T-helper 17 cell (primary cell): ENCODE data around the gene PTMA. TPM values are rescaled to one million over a fixed set of nuclear protein-coding genes. Genes with fewer than 3 reads are reported as not detected.
"Not testable (repeated sequence)": the region's sequence is repeated elsewhere in the genome, so short reads cannot be mapped to it uniquely, and the experiment has no call there.

Experiments used
- ATAC-seq: fragments of 150-1000 bp; cut with Tn5 transposase; 2 replicates; pipeline ENCODE4 v1.10.0; 2021; ENCODE audit warnings: mild to moderate bottlenecking, moderate library complexity
- DNase-seq, 3 donors: peaks; one replicate each; pipeline versions ENCODE4 v3.0.0 to v3.0.0-alpha.2; 2020 to 2021
- H3K9me3 ChIP-seq: one replicate; pipeline ENCODE4 v1.7.0; 2013; ENCODE audit warnings: low read length, mild to moderate bottlenecking; ENCODE audit not compliant: control insufficient read depth, poor library complexity, severe bottlenecking
- H3K27ac Mint-ChIP-seq: one replicate; pipeline ENCODE4 v1.8.0; 2022; ENCODE audit warnings: mild to moderate bottlenecking, moderate library complexity, mixed read lengths
- H3K27me3 Mint-ChIP-seq: one replicate; pipeline ENCODE4 v1.8.0; 2022; ENCODE audit warnings: mixed read lengths
- H3K36me3 Mint-ChIP-seq: one replicate; pipeline ENCODE4 v1.8.0; 2022; ENCODE audit warnings: low read depth, mixed read lengths
- H3K4me1 Mint-ChIP-seq: one replicate; pipeline ENCODE4 v1.8.0; 2022; ENCODE audit warnings: mild to moderate bottlenecking, mixed read lengths
- H3K4me3 Mint-ChIP-seq: one replicate; pipeline ENCODE4 v1.8.0; 2022; ENCODE audit warnings: mild to moderate bottlenecking, moderate library complexity, mixed read lengths
- total RNA-seq, 4 donors: library from RNA in 2 of 4; stranded (reverse) in 2 of 4; gene quantifications; one replicate each; pipeline ENCODE4 v1.2.3 and lab custom pipeline; 2022 to 2026

Gene PTMA
- total RNA-seq, result 1,000 to 10,000 TPM; 1,121 to 1,256 TPM
- 1,036 to 1,244 reads per million in 2 donors for total RNA-seq (lab: John Stamatoyannopoulos, UW)

- Mint-ChIP-seq H3K4me3 (peak within 1 kb of the TSS; percentile 96), H3K27ac (peak within 1 kb of the TSS; percentile 100), H3K36me3 (peaks cover 11% of the 10 kb centered on the region), H3K27me3 (no peaks in the 10 kb centered on the region), H3K4me1 (peaks cover 20% of the 10 kb centered on the region)
- ATAC-seq (peak; percentile 72), DNase-seq (peak; percentile 97 to 99 (median 99))
- H3K9me3 ChIP-seq, result no peaks in the 10 kb centered on the region
These were observed at the start of gene PTMA for GRCh38 chr2:231707927-231708772. Gene PTMA (plus strand): TSS chr2:231708525. CDS start chr2:231708707, 182 bp downstream.

- H3K4me1 Mint-ChIP-seq, H3K9me3 ChIP-seq, ATAC-seq, H3K27me3 Mint-ChIP-seq, H3K36me3 Mint-ChIP-seq, H3K4me3 Mint-ChIP-seq, H3K27ac Mint-ChIP-seq, DNase-seq: not testable (repeated sequence)
These were observed 48.3 kb upstream of the PTMA start for GRCh38 chr2:231660073-231660472.

GRCh38 chr2:231660860-231661259, 47.5 kb upstream of the PTMA start:
- DNase-seq (no peak), ATAC-seq (no peak)
- Mint-ChIP-seq H3K4me1 (peaks cover 3% of the 10 kb centered on the region), H3K27ac (peak overlapping the region; percentile 82), H3K27me3 (no peaks in the 10 kb centered on the region), H3K4me3 (peak overlapping the region; percentile 21), H3K36me3 (no peaks in the 10 kb centered on the region)
- H3K9me3 ChIP-seq, result no peaks in the 10 kb centered on the region

GRCh38 chr2:231661422-231662027, 46.8 kb upstream of the PTMA start:
- ATAC-seq (no peak), DNase-seq (no peak)
- Mint-ChIP-seq H3K4me3 (peak overlapping the region; percentile 56), H3K4me1 (peaks cover 3% of the 10 kb centered on the region), H3K27me3 (no peaks in the 10 kb centered on the region), H3K36me3 (no peaks in the 10 kb centered on the region), H3K27ac (peak overlapping the region; percentile 82)
- H3K9me3 ChIP-seq, result no peaks in the 10 kb centered on the region

- no peaks in the 10 kb centered on the region for H3K9me3 ChIP-seq
- Mint-ChIP-seq H3K4me3 (peak overlapping the region; percentile 56), H3K4me1 (peaks cover 3% of the 10 kb centered on the region), H3K27ac (peak overlapping the region; percentile 82), H3K36me3 (no peaks in the 10 kb centered on the region), H3K27me3 (no peaks in the 10 kb centered on the region)
- DNase-seq, result peak; percentile 95 to 98 (median 95)
- peak; percentile 92 for ATAC-seq
These were observed 46.1 kb upstream of the PTMA start for GRCh38 chr2:231662028-231662810.

GRCh38 chr2:231662811-231663457, 45.4 kb upstream of the PTMA start:
- Mint-ChIP-seq H3K4me1 (peaks cover 3% of the 10 kb centered on the region), H3K27me3 (no peaks in the 10 kb centered on the region), H3K27ac (peak overlapping the region; percentile 82), H3K36me3 (no peaks in the 10 kb centered on the region), H3K4me3 (peak overlapping the region; percentile 56)
- ATAC-seq (no peak), DNase-seq (no peak)
- no peaks in the 10 kb centered on the region for H3K9me3 ChIP-seq

GRCh38 chr2:231663458-231664212, 44.7 kb upstream of the PTMA start:
- peak overlapping the region; percentile 82 for H3K27ac Mint-ChIP-seq
- ATAC-seq (no peak), DNase-seq (no peak)
- no peaks in the 10 kb centered on the region for H3K36me3 Mint-ChIP-seq
- H3K4me1 Mint-ChIP-seq, result peaks cover 3% of the 10 kb centered on the region
- H3K27me3 Mint-ChIP-seq, result no peaks in the 10 kb centered on the region
- H3K9me3 ChIP-seq, result no peaks in the 10 kb centered on the region
- H3K4me3 Mint-ChIP-seq, result no peak overlapping the region

- DNase-seq (no peak), ATAC-seq (no peak)
- H3K9me3 ChIP-seq, result no peaks in the 10 kb centered on the region
- Mint-ChIP-seq H3K36me3 (no peaks in the 10 kb centered on the region), H3K4me1 (peaks cover 3% of the 10 kb centered on the region), H3K27ac (peak overlapping the region; percentile 82), H3K4me3 (no peak overlapping the region), H3K27me3 (no peaks in the 10 kb centered on the region)
These were observed 43.6 kb upstream of the PTMA start for GRCh38 chr2:231664727-231665126.

- Mint-ChIP-seq H3K4me1 (peaks cover 3% of the 10 kb centered on the region), H3K27me3 (no peaks in the 10 kb centered on the region), H3K27ac (no peak overlapping the region), H3K4me3 (no peak overlapping the region), H3K36me3 (no peaks in the 10 kb centered on the region)
- ATAC-seq (no peak), DNase-seq (no peak)
- H3K9me3 ChIP-seq, result no peaks in the 10 kb centered on the region
These were observed 42.8 kb upstream of the PTMA start for GRCh38 chr2:231665245-231666170.

- peaks cover 3% of the 10 kb centered on the region for H3K4me1 Mint-ChIP-seq
- H3K27me3 Mint-ChIP-seq, result no peaks in the 10 kb centered on the region
- no peaks in the 10 kb centered on the region for H3K36me3 Mint-ChIP-seq
- no peaks in the 10 kb centered on the region for H3K9me3 ChIP-seq
- DNase-seq (no peak), ATAC-seq (no peak)
- no peak overlapping the region for H3K27ac Mint-ChIP-seq
- H3K4me3 Mint-ChIP-seq, result no peak overlapping the region
These were observed 41.9 kb upstream of the PTMA start for GRCh38 chr2:231666171-231667095.

- Mint-ChIP-seq H3K4me1 (no peaks in the 10 kb centered on the region), H3K36me3 (no peaks in the 10 kb centered on the region), H3K4me3 (no peak overlapping the region), H3K27ac (no peak overlapping the region), H3K27me3 (no peaks in the 10 kb centered on the region)
- DNase-seq (no peak), ATAC-seq (no peak)
- no peaks in the 10 kb centered on the region for H3K9me3 ChIP-seq
These were observed 41.3 kb upstream of the PTMA start for GRCh38 chr2:231667096-231667427.
